ENCODE data around the gene NID2. TPM values are rescaled to one million over a fixed set of nuclear protein-coding genes. Genes with fewer than 3 reads are reported as not detected.

The NID2 gene
- total and polyA plus RNA-seq, 2 donors (not counting 1 experiment from before 2014, with no cell fraction given), result not detected

DNA sequence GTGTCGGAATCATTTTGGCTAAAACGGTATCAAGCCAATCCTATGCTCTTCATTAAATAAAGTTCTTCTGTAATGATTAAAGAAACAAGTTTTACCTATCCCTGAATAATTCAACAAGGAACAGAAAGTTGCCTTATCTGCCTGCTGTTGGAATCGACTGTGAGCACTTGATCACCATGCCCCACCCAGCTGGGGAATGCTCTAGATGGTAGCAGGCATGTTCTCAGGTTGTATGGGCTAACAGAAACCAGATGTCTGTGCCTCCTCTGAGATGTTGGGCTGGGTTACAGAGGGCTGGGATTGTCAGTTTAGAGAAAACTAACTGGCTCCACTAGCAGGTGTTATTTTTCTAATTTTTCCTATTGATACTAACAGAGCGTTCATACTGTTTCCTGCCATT lies 50.6 kb downstream of the NID2 start:
- H3K9me3 ChIP-seq (ENCODE audit: control extremely low read depth in 1 of 3, control insufficient read depth in 2 of 3, insufficient read depth in 1 of 3, low read length in 2 of 3), result peaks cover 0 to 6% (median 0%) of the 10 kb centered on the region in 3 donors
- ATAC-seq (ENCODE audit: low read depth) (no peak), DNase-seq (no peak)
- Mint-ChIP-seq H3K4me3 (no peak overlapping the region), H3K4me1 (peaks cover 7% of the 10 kb centered on the region), H3K9me3 (ENCODE audit: insufficient read depth) (no peaks in the 10 kb centered on the region), H3K27ac (no peak overlapping the region), H3K27me3 (peaks cover 4% of the 10 kb centered on the region)
- H3K4me1 ChIP-seq (ENCODE audit: control insufficient read depth in 2 of 2, insufficient read depth in 2 of 2, low read length in 2 of 2), result peaks cover 3 to 6% of the 10 kb centered on the region in 2 donors
- no peak overlapping the region for H2AFZ ChIP-seq (ENCODE audit: insufficient read depth, low read depth, low read length, poor library complexity, severe bottlenecking)
- POLR2A ChIA-PET, result no interaction called here
- H3K36me3 ChIP-seq (replicated peaks in 1 of 2; ENCODE audit: control extremely low read depth in 1 of 2, control insufficient read depth in 1 of 2, extremely low read depth in 1 of 2, insufficient read depth in 2 of 2, low read length in 1 of 2), result no peaks in the 10 kb centered on the region
- TF ChIP-seq EZH2 (IDR thresholded peaks at IDR 0.05; ENCODE audit: borderline replicate concordance, insufficient read depth, low read depth, low read length, poor library complexity, severe bottlenecking), result no peak
- H3K4me2 ChIP-seq (replicated peaks; ENCODE audit: low read depth, low read length, poor library complexity, severe bottlenecking), result no peak overlapping the region
- no CpG with 5 or more reads among the region's 4 CpGs for WGBS (ENCODE audit: insufficient coverage)
- intact Hi-C loops (cut with micrococcal nuclease), result no loop called here
- H3K9ac ChIP-seq (ENCODE audit: low read length), result no peak overlapping the region
- no peak overlapping the region for H3K4me3 ChIP-seq (ENCODE audit: control extremely low read depth in 1 of 5, extremely low read depth in 1 of 5, insufficient read depth in 1 of 5, low read depth in 2 of 5, low read length in 4 of 5)
- no peaks in the 10 kb centered on the region for H4K20me1 ChIP-seq (ENCODE audit: control insufficient read depth, insufficient read depth, low read length, poor library complexity, severe bottlenecking)
- CTCF ChIA-PET, result no interaction called here
- no peak overlapping the region for H3K27ac ChIP-seq (ENCODE audit: low read length in 2 of 2)
- H3K79me2 ChIP-seq (ENCODE audit: control insufficient read depth, insufficient read depth, low read length), result no peaks in the 10 kb centered on the region
- peaks cover 0 to 2% (median 0%) of the 10 kb centered on the region in 4 experiments for H3K27me3 ChIP-seq (replicated peaks in 1 of 4; ENCODE audit: control extremely low read depth in 1 of 4, control insufficient read depth in 3 of 4, insufficient read depth in 4 of 4, low read length in 3 of 4)

DNA sequence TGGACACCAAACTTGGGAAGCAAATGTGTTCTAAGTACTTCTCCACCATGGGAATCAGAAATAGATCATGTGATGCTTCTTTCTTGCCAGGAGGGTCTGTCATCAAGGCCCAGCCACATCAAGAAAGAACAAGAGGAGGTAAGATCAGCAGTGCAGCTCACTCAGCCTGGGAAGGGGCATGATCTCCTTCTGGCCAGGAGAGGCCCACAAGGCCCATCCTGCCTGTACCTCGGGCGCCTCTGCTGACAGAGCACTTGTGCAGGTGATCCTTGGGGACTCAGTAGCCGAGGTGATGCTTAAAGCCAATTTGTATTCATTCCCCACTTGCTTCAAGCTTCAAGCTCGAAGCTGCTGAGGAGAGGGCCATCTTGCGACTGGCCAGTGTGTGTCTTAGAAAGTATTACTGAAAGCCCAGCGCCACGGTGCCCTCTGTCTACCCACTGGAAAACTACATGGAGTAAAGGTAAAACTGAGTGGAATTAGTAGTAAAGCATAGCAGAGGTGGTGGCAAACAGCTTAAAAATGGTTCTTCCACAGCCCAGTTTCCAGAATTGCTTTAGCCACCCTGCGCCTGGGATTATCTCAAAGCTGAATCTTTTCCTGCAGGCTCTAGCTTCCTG lies 53.3 kb downstream of the NID2 start:
- ChIA-PET CTCF (interaction anchor here (1.1 kb wide), 1 partner anchor 19 kb away, joined by 3 read pairs; no protein-coding TSS in a partner anchor), POLR2A (no interaction called here)
- intact Hi-C loops (cut with micrococcal nuclease), result no loop called here
- H3K9ac ChIP-seq (ENCODE audit: low read length), result no peak overlapping the region
- WGBS (ENCODE audit: insufficient coverage), result 93% methylated on average over 7 of the region's 8 CpGs
- no peaks in the 10 kb centered on the region for H3K9me3 Mint-ChIP-seq (ENCODE audit: insufficient read depth)
- TF ChIP-seq, protein P1, sequence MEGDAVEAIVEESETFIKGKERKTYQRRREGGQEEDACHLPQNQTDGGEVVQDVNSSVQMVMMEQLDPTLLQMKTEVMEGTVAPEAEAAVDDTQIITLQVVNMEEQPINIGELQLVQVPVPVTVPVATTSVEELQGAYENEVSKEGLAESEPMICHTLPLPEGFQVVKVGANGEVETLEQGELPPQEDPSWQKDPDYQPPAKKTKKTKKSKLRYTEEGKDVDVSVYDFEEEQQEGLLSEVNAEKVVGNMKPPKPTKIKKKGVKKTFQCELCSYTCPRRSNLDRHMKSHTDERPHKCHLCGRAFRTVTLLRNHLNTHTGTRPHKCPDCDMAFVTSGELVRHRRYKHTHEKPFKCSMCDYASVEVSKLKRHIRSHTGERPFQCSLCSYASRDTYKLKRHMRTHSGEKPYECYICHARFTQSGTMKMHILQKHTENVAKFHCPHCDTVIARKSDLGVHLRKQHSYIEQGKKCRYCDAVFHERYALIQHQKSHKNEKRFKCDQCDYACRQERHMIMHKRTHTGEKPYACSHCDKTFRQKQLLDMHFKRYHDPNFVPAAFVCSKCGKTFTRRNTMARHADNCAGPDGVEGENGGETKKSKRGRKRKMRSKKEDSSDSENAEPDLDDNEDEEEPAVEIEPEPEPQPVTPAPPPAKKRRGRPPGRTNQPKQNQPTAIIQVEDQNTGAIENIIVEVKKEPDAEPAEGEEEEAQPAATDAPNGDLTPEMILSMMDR (IDR thresholded peaks at IDR 0.05), result no peak
- no peak for TF ChIP-seq EZH2 (IDR thresholded peaks at IDR 0.05; ENCODE audit: borderline replicate concordance, insufficient read depth, low read depth, low read length, poor library complexity, severe bottlenecking)
- ATAC-seq (ENCODE audit: low read depth) (no peak), DNase-seq (no peak)
- H3K27ac Mint-ChIP-seq, result no peak overlapping the region
- no peak overlapping the region for H3K27ac ChIP-seq (ENCODE audit: low read length in 2 of 2)
- no peaks in the 10 kb centered on the region for H4K20me1 ChIP-seq (ENCODE audit: control insufficient read depth, insufficient read depth, low read length, poor library complexity, severe bottlenecking)
- H3K36me3 ChIP-seq (replicated peaks in 1 of 2; ENCODE audit: control extremely low read depth in 1 of 2, control insufficient read depth in 1 of 2, extremely low read depth in 1 of 2, insufficient read depth in 2 of 2, low read length in 1 of 2), result peaks cover 0 to 13% of the 10 kb centered on the region in 2 experiments
- H3K4me3 ChIP-seq (ENCODE audit: control extremely low read depth in 1 of 5, extremely low read depth in 1 of 5, insufficient read depth in 1 of 5, low read depth in 2 of 5, low read length in 4 of 5), result no peak overlapping the region
- H2AFZ ChIP-seq (ENCODE audit: insufficient read depth, low read depth, low read length, poor library complexity, severe bottlenecking), result no peak overlapping the region
- H3K9me3 ChIP-seq (ENCODE audit: control extremely low read depth in 1 of 3, control insufficient read depth in 2 of 3, insufficient read depth in 1 of 3, low read length in 2 of 3), result peaks cover 0 to 6% (median 0%) of the 10 kb centered on the region in 3 donors
- no peaks in the 10 kb centered on the region for H3K79me2 ChIP-seq (ENCODE audit: control insufficient read depth, insufficient read depth, low read length)
- H3K27me3 Mint-ChIP-seq, result peaks cover 4% of the 10 kb centered on the region
- H3K27me3 ChIP-seq (replicated peaks in 1 of 4; ENCODE audit: control extremely low read depth in 1 of 4, control insufficient read depth in 3 of 4, insufficient read depth in 4 of 4, low read length in 3 of 4), result peaks cover 0 to 2% (median 0%) of the 10 kb centered on the region in 4 experiments
- H3K4me1 ChIP-seq (ENCODE audit: control insufficient read depth in 2 of 2, insufficient read depth in 2 of 2, low read length in 2 of 2), result no peaks in the 10 kb centered on the region
- no peak overlapping the region for H3K4me2 ChIP-seq (replicated peaks; ENCODE audit: low read depth, low read length, poor library complexity, severe bottlenecking)
- H3K4me1 Mint-ChIP-seq, result no peaks in the 10 kb centered on the region
- no peak overlapping the region for H3K4me3 Mint-ChIP-seq

All from B cell (primary cell).